Adipocyte (in vitro differentiated cells): Measurements from ENCODE around the gene ADAMTSL2.

Source experiments
- DNase-seq: peaks from one replicate; pipeline ENCODE4 v3.0.0-alpha.2; 2015; ENCODE audit warnings: low read depth
- H3K27me3 ChIP-seq: replicated peaks from 2 replicates; pipeline ENCODE4 v1.7.0; 2013; ENCODE audit warnings: mild to moderate bottlenecking, low read length, moderate library complexity; ENCODE audit not compliant: control insufficient read depth, insufficient read depth
- H3K36me3 ChIP-seq: 2 replicates; pipeline ENCODE4 v1.7.0; 2013; ENCODE audit warnings: low read length, mild to moderate bottlenecking, moderate library complexity; ENCODE audit not compliant: control insufficient read depth, insufficient read depth, severe bottlenecking
- H3K4me1 ChIP-seq: 2 replicates; pipeline ENCODE4 v1.7.0; 2013; ENCODE audit warnings: mild to moderate bottlenecking, low read length, moderate library complexity; ENCODE audit not compliant: control insufficient read depth, insufficient read depth
- H3K4me3 ChIP-seq: 2 replicates; pipeline ENCODE4 v1.7.0; 2013; ENCODE audit warnings: mild to moderate bottlenecking, low read length, moderate library complexity
- H3K9ac ChIP-seq: 2 replicates; pipeline ENCODE4 v1.7.0; 2013; ENCODE audit warnings: mild to moderate bottlenecking, low read length, moderate library complexity
- H3K9me3 ChIP-seq: 2 replicates; pipeline ENCODE4 v1.7.0; 2013; ENCODE audit warnings: mild to moderate bottlenecking, low read length, moderate library complexity; ENCODE audit not compliant: control insufficient read depth

The ADAMTSL2 gene

GRCh38 chr9:133599470-133600173, 65.1 kb downstream of the ADAMTSL2 start:
- Histone ChIP-seq H3K4me3 (no peak overlapping the region), H3K4me1 (no peaks in the 10 kb centered on the region), H3K9ac (no peak overlapping the region), H3K27me3 (peaks cover 44% of the 10 kb centered on the region), H3K36me3 (no peaks in the 10 kb centered on the region), H3K9me3 (peaks cover 37% of the 10 kb centered on the region)
- no peak for DNase-seq

DNA sequence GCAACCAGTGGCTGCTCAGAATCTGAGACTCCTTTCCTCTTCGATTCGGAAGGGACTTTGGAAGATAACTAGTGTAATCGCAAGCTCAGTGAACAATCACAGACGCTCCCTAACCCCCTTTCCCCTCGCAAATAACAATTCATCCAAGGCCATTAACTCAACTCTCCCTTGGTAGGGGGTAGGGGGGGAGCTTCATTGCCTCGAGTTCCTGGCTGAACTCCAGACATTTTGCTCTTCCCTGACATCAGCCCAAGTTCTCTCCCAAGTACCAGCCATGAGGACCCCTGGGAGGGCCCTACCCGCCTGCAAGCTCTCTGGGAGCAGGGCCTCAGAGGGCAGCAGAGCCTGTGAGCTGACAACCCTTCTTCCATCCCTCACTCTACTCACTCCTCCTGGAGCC, 66.2 kb downstream of the ADAMTSL2 start:
- Histone ChIP-seq H3K4me3 (no peak overlapping the region), H3K9me3 (peaks cover 33% of the 10 kb centered on the region), H3K4me1 (no peaks in the 10 kb centered on the region), H3K36me3 (no peaks in the 10 kb centered on the region), H3K27me3 (peaks cover 43% of the 10 kb centered on the region), H3K9ac (no peak overlapping the region)
- no peak for DNase-seq

DNA sequence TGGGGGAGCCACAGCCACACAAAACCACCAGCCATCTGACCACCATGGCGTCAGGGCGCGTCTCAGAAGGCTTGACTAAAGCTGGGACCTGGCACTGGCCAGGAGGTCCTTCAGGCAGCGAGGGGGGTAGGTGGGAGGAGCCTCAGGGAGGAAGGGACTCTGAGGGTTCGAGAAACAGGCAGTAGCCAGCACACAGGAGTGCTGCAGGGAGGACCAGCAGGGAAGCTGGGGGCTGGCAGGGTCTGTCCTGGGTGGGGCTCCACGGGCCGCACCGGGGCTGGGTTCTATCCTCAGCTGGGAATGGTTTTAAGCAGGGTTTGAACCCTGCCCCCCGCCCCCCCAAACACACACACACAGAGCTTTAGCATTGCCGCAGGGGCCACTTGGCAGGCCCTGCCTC, 67.2 kb downstream of the ADAMTSL2 start:
- Histone ChIP-seq H3K9me3 (peaks cover 27% of the 10 kb centered on the region), H3K4me3 (no peak overlapping the region), H3K27me3 (peaks cover 53% of the 10 kb centered on the region), H3K4me1 (no peaks in the 10 kb centered on the region), H3K36me3 (no peaks in the 10 kb centered on the region), H3K9ac (no peak overlapping the region)
- no peak for DNase-seq

DNA sequence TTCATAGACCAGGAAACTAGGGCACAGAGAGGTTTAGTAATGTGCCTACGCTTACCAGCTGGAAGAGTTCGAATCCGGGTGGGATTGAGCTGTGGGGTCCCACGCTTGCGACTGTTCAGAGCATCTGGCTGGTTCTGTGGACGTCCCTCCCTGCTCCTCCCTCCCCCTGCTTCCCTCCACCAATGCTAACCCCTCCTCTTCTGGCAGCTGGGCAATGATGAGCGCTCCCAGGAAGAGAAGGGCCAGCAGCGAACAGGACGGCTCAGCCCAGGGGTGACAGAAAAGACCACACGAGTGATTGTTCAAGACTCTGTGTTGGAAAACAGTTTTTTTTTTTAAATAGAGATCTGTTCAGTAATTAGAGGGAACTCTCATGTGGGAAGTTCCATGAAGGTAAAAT, 67.8 kb downstream of the ADAMTSL2 start:
- no peak overlapping the region for H3K9ac ChIP-seq
- peaks cover 22% of the 10 kb centered on the region for H3K9me3 ChIP-seq
- no peak for DNase-seq
- H3K27me3 ChIP-seq = peaks cover 58% of the 10 kb centered on the region
- H3K4me3 ChIP-seq = no peak overlapping the region
- H3K36me3 ChIP-seq = no peaks in the 10 kb centered on the region
- no peaks in the 10 kb centered on the region for H3K4me1 ChIP-seq

- Histone ChIP-seq H3K27me3 (peaks cover 68% of the 10 kb centered on the region), H3K4me1 (no peaks in the 10 kb centered on the region), H3K4me3 (no peak overlapping the region), H3K36me3 (no peaks in the 10 kb centered on the region), H3K9ac (no peak overlapping the region), H3K9me3 (peaks cover 12% of the 10 kb centered on the region)
- DNase-seq = no peak
Measured at GRCh38 chr9:133603135-133603927, 68.8 kb downstream of the ADAMTSL2 start.

- Histone ChIP-seq H3K27me3 (peaks cover 70% of the 10 kb centered on the region), H3K4me1 (no peaks in the 10 kb centered on the region), H3K9me3 (peaks cover 3% of the 10 kb centered on the region), H3K4me3 (no peak overlapping the region), H3K36me3 (no peaks in the 10 kb centered on the region), H3K9ac (no peak overlapping the region)
- DNase-seq = no peak
Measured at GRCh38 chr9:133604214-133604613, 69.7 kb downstream of the ADAMTSL2 start.

DNA sequence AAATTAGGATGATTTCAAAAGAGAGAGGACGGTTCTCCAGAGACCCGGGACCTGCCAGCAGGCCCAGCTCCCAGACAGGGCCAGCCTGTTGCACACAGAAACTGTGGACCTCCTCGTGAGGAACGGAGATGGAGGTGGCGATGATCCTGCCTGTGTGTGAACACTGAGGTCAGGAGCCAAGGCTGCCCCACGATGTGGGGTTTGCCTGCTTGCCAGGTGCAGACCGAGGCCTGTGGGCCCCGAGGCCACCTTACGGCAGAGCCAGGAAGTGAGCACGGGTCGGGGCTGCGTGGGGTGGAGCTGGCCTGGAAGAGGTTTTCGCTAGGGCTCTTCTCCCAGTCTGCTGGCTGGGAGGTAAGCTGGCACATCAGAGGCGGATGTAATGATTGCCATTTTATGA, 70.4 kb downstream of the ADAMTSL2 start:
- Histone ChIP-seq H3K9ac (no peak overlapping the region), H3K4me1 (no peaks in the 10 kb centered on the region), H3K27me3 (peaks cover 72% of the 10 kb centered on the region), H3K36me3 (no peaks in the 10 kb centered on the region), H3K9me3 (peaks cover 4% of the 10 kb centered on the region), H3K4me3 (no peak overlapping the region)
- DNase-seq = no peak

GRCh38 chr9:133605446-133605845, 70.9 kb downstream of the ADAMTSL2 start:
- Histone ChIP-seq H3K9ac (no peak overlapping the region), H3K36me3 (no peaks in the 10 kb centered on the region), H3K9me3 (peaks cover 6% of the 10 kb centered on the region), H3K4me3 (no peak overlapping the region), H3K27me3 (peaks cover 75% of the 10 kb centered on the region), H3K4me1 (no peaks in the 10 kb centered on the region)
- DNase-seq = no peak

DNA sequence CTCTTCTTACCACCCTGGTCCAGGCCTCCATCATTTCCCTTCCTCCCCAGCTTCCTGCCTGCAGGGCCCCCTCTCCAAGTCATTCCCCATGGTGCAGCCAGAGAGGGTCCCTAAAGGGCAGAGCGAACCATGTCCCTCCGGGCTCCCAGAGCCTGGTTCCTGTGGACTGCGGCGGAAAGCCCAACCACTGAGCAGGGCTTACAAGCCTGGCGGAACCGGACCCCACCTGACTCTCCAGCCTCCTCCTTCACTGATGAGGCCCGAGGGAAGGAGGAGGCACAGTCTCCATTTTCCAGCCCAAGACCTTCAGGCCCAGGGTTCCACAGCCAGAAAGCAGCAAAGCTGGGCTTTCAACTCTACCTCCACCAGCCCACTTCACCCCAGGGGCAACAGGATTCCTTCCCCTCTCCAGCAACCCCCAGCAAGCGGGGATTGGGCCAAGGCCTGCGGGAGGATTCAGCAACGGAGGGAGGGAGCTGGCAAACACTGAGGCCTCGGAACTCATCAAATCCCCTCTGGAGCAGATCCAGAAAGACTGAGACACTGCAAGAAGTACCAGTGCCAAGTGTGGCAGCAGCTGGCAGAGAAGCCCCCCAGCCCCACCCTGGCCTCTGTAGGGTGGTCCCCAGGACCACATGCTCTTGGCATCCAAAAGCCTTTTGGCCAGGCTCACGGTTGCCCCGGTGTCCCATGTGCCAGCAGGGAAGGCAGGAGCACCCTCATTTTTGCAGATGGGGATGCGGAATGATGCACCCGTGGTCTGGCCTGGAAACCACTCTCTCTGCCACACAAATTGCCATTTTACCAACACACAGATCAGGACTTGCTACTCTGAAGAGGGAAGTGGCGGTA, 71.6 kb downstream of the ADAMTSL2 start:
- no peaks in the 10 kb centered on the region for H3K36me3 ChIP-seq
- no peak for DNase-seq
- H3K27me3 ChIP-seq = peaks cover 82% of the 10 kb centered on the region
- H3K9ac ChIP-seq = no peak overlapping the region
- H3K4me1 ChIP-seq = no peaks in the 10 kb centered on the region
- no peak overlapping the region for H3K4me3 ChIP-seq
- peaks cover 6% of the 10 kb centered on the region for H3K9me3 ChIP-seq

GRCh38 chr9:133606708-133607025, 72.2 kb downstream of the ADAMTSL2 start:
- Histone ChIP-seq H3K36me3 (no peaks in the 10 kb centered on the region), H3K4me3 (no peak overlapping the region), H3K27me3 (peaks cover 82% of the 10 kb centered on the region), H3K4me1 (no peaks in the 10 kb centered on the region), H3K9me3 (peaks cover 6% of the 10 kb centered on the region), H3K9ac (no peak overlapping the region)
- no peak for DNase-seq

GRCh38 chr9:133607381-133607780, 72.9 kb downstream of the ADAMTSL2 start:
- Histone ChIP-seq H3K36me3 (no peaks in the 10 kb centered on the region), H3K9ac (no peak overlapping the region), H3K27me3 (peaks cover 83% of the 10 kb centered on the region), H3K4me3 (no peak overlapping the region), H3K9me3 (peaks cover 6% of the 10 kb centered on the region), H3K4me1 (no peaks in the 10 kb centered on the region)
- no peak for DNase-seq
